LNCAP (cell line): ENCODE data around the gene CARD10.

Experiments
- CTCF ChIP-seq: fragments of 450-650 bp; IDR thresholded peaks from 2 replicates; pipeline ENCODE4 v1.5.1; 2017; ENCODE audit warnings: mild to moderate bottlenecking

The CARD10 gene

GRCh38 chr22:37522482-37522881 is 3.3 kb upstream of the CARD10 start:
- TF ChIP-seq CTCF: no peak

- TF ChIP-seq CTCF: no peak
These were observed 2.1 kb upstream of the CARD10 start for GRCh38 chr22:37521236-37521739.

GRCh38 chr22:37520776-37521191 is 1.6 kb upstream of the CARD10 start:
- no peak for TF ChIP-seq CTCF

- no peak for TF ChIP-seq CTCF
These were observed 527 bp downstream of the CARD10 start for GRCh38 chr22:37518509-37519267.

- TF ChIP-seq CTCF: no peak
These were observed 1.3 kb downstream of the CARD10 start for GRCh38 chr22:37517826-37518450.

GRCh38 chr22:37516456-37516855 is 2.8 kb downstream of the CARD10 start:
- no peak for TF ChIP-seq CTCF

- TF ChIP-seq CTCF: no peak
These were observed 3.3 kb downstream of the CARD10 start for GRCh38 chr22:37515901-37516300.
